GM12874 (cell line): Measurements from ENCODE around the gene TAF10.

ENCODE experiments used
- TF ChIP-seq, protein P1 (sequence below): IDR thresholded peaks from 2 replicates; pipeline ENCODE4 v1.5.1; 2011; ENCODE audit warnings: low read depth, mild to moderate bottlenecking, control low read depth, low read length, moderate library complexity; ENCODE audit not compliant: insufficient read depth

TAF10 gene

DNA sequence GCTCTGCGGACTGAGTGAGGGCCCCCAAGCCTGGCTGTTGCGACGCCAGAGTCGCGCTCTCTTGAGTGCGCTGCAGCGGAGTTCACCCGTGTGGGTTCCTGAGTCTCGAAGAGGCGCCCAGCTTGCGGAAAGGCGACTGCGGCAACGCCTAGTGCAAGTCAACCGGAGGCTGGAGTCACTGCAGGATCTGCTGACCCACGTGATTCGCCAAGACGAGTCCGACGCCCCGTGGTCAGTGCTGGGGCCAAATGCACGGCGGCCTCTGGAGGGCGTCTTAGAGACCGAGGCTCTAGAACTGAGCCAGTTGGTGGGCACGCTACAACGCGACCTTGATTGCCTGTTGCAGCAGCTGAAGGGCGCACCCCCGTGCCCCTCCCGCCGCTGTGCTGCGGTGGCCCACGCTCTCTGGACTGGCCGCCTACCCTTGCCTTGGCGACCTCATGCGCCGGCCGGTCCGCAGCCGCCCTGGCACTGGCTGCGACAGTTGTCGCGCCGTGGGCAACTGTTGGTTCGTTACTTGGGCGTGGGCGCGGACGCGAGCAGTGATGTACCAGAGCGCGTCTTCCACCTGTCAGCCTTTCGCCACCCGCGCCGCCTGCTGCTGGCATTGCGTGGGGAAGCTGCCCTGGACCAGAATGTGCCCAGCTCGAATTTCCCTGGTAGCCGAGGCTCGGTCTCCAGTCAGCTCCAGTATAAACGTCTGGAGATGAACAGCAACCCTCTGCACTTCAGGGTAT lies 41.2 kb downstream of the TAF10 start:
- TF ChIP-seq, protein P1, sequence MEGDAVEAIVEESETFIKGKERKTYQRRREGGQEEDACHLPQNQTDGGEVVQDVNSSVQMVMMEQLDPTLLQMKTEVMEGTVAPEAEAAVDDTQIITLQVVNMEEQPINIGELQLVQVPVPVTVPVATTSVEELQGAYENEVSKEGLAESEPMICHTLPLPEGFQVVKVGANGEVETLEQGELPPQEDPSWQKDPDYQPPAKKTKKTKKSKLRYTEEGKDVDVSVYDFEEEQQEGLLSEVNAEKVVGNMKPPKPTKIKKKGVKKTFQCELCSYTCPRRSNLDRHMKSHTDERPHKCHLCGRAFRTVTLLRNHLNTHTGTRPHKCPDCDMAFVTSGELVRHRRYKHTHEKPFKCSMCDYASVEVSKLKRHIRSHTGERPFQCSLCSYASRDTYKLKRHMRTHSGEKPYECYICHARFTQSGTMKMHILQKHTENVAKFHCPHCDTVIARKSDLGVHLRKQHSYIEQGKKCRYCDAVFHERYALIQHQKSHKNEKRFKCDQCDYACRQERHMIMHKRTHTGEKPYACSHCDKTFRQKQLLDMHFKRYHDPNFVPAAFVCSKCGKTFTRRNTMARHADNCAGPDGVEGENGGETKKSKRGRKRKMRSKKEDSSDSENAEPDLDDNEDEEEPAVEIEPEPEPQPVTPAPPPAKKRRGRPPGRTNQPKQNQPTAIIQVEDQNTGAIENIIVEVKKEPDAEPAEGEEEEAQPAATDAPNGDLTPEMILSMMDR, result no peak

DNA sequence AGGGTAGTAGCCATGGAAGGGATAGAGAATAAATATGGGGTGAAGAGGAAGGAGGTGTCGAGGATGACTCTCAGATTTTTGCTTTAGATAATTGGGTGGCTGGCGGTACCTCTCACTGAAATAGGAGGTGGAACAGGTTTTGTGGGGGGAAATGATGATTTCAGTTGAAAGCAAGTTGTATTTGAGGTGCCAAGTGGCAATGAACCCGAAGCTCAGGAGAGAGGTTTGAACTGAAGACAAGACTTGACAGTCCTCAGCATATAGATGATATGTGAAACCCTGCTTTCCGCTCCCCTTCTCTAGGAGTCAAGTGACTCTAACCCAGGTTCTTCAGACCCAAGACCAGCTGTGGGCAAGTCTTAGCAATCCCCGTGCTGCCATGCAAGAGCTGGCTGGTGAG lies 42.3 kb downstream of the TAF10 start:
- TF ChIP-seq, protein P1, result no peak

DNA sequence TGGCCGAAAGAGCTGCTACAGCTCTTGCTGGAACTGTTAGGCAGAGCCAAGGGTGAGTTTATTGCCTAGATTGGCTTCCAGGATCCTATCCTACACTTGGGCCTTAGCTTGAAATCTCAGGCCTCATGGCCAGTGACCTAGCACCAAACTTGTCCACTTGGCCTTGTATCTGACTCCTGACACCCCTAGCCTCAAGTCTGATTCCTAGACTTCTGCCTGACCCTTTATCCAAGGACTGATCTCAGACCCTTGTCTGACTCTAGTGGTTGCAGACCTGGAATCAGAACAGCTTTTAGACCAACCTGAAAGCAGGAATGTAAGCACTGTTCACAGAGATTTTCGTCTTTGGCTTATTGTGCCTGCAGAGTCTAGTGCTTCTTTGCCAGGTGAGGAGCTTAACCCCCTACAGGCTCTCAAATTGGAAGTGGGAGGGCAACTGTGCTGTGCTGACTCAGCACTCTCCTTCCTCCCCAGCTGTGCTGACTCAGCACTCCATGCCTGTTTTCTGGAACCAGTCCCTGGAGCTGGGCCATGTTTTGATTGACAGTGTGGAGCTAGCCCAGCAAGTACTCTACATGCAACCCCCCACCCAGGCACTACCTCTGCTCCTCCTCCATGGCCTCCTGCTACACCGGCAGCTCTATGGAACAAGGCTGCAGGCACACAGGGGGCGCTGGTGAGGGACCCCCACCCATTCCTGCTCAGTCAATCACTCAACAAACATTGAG lies 43.7 kb downstream of the TAF10 start:
- TF ChIP-seq, protein P1, result no peak

DNA sequence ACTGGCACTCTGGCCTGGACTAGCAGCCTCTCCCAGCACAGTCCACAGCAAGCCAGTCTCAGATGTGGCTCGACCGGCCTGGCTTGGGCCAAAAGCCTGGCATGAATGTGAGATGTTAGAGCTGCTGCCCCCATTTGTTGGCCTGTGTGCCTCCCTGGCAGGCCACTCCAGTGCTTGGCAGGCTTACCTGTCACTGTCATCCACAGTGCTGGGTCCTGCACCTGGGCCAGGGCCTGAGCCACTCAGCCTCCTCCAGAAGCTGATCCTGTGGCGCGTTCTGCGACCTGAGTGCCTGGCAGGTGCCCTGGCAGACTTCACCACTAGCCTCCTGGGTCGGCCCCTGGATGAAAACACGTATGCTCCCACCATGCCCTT lies 44.7 kb downstream of the TAF10 start:
- TF ChIP-seq, protein P1, result no peak

DNA sequence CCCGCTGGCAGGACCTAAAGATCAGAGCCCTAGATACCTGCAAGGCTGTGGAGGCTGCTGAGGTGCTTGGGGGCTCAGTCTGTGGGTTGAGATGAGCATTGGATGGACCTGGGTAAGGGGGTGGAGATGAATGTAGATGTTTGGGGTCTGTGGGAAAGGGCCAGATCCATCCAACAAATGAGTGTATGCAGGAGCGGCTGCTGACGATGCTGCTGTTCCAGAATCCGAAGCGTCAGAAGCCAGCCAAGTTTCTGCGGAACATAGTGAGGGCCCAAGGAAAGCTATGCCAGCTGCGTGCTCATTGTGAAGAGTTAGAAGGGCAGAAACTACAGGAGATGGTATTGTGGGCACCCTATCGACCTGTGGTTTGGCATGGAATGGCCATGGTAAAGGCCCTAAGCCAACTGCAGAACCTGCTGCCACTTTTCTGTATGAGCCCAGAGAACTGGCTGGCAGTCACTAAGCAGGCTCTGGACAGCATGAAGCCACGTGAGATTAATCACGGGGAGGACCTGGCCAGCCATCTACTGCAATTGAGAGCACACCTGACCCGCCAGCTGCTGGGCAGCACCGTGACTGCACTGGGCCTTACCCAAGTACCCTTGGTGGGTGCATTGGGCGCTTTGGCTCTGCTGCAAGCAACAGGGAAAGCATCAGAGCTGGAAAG lies 45.2 kb downstream of the TAF10 start:
- TF ChIP-seq, protein P1, result no peak

DNA sequence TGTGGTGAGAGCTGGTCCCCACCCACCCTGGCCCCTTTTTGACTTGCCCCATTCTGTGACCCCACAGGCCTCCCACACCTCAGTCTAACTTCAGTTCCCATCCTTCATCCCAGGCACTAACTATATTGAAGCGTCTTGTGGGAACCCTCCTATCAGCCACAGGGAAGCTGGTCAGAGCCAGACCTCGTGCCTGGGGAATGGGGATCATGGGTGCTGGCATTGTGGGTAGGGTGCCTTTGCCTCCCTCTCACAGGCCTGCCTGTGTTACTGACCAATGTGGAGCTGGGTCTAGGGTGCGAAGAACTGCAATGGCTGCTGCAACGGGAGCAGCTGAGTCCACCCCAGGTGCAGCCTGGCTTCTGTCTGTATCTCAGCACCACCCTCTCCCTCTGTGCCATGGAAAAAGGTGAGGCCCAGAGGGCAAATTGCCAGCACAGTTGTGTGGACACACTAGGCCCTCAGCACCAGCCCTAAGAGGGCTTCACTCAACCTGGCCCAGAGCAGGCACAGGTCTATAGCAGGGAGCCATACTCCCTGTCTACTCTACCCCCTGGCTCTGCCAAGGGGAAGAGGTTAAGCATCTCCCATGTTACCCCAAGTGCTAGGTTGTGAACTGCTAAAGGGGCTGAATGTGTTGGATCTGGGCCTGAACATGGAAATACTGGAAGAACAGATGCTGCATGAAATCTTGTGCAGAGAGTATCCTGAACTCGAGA lies 45.9 kb downstream of the TAF10 start:
- TF ChIP-seq, protein P1, result no peak

DNA sequence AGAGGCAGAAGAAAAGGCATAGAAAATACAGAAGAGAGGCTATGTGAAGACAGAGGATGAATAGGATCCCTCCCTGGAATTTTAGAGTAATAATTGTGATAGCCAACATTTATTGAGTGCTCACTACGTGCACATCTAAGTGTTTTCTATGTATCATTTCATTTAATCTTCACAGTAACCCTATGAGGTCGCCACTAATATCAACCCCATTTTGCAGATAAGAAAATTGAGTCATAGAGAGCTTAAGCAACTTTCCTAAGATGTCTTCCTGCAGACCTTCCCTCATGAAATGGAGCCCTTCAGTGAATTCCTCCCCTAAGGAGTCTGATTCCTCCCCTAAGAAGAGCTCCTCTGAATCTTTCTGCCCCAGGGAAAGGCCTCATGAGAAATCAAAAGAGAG lies 46.7 kb downstream of the TAF10 start:
- TF ChIP-seq, protein P1, result no peak
